Heart left ventricle (tissue), 13 donors: ENCODE measurements around the gene NFIA.

ENCODE experiments used
- POLR2A ChIP-seq, 2 donors: fragments of 450-650 bp; IDR thresholded peaks; one replicate each; pipeline ENCODE4 v1.6.1; 2017; ENCODE audit warnings: antibody characterized with exemption in 2 of 2, mild to moderate bottlenecking in 2 of 2, moderate library complexity in 2 of 2
- TF ChIP-seq, protein P1 (sequence below), 12 donors: fragments of 200-600 bp; sonication (generic) in 4 of 12; IDR thresholded peaks; one replicate each; pipeline versions ENCODE4 v1.5.0 to v1.8.0; 2018 to 2022; ENCODE audit warnings: antibody characterized with exemption in 12 of 12, mild to moderate bottlenecking in 5 of 12
- donor health status: ischemic (EF 13 %, LVEDD 7.1; RV severe dilation, severe dysfunction).
- donor health status: DM: no; HTN: yes; CAD: no.
- donor health status: DM: no; HTN: no; CAD: no.
- donor health status: ischemic (EF 25% LVEDD 6.9; RV normal size, moderate dysfunction).
- donor health status: ischemic (EF 25% LVEDD 5.7; RV mildly dilated, moderate dysfunction).
- donor health status: ischemic (EF 35%, LVEDD 5.7; RV mildly dilated, moderate dysfunction).
- donor health status: nonischemic (EF 11% LVEDD 7.7; RV severe dilation, severe dysfunction).
- donor health status: DM: yes; HTN: yes; CAD: no.
- donor health status: PGD.
- donor health status: ischemic (EF 29% LVEDD 5.4; RV normal size, mild dysfunction).
- donor health status: nonischemic (EF 23%, LVEDD 6.1; RV moderate dilation, normal function).

DNA sequence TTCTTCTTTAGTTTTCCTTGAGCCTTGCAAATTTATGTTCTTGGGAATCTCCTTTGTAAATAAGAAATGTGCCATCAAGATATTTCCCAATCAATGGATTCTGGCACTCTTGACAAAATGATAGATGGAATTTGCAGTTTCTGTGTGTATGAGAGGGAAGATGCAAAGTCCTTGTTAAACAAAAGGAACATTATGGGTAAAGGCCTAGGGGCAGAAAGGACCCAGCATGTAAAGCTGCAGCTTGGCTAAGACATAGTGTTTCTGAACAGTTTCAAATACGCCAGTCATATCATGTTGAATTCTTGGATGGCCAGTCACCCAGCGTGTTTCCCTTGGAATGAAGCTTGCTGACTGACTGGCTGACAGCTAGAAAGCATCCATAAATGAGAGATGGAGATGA is 210.8 kb downstream of the NFIA start:
- TF ChIP-seq, protein P1, sequence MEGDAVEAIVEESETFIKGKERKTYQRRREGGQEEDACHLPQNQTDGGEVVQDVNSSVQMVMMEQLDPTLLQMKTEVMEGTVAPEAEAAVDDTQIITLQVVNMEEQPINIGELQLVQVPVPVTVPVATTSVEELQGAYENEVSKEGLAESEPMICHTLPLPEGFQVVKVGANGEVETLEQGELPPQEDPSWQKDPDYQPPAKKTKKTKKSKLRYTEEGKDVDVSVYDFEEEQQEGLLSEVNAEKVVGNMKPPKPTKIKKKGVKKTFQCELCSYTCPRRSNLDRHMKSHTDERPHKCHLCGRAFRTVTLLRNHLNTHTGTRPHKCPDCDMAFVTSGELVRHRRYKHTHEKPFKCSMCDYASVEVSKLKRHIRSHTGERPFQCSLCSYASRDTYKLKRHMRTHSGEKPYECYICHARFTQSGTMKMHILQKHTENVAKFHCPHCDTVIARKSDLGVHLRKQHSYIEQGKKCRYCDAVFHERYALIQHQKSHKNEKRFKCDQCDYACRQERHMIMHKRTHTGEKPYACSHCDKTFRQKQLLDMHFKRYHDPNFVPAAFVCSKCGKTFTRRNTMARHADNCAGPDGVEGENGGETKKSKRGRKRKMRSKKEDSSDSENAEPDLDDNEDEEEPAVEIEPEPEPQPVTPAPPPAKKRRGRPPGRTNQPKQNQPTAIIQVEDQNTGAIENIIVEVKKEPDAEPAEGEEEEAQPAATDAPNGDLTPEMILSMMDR (IDR thresholded peaks at IDR 0.05) = no peak
- no peak for TF ChIP-seq POLR2A (IDR thresholded peaks at IDR 0.05)
